GM12873 (cell line): Measurements from ENCODE around the gene AGAP2.

ENCODE experiments used
- CTCF ChIP-seq: IDR thresholded peaks from 2 replicates; pipeline ENCODE4 v1.5.1; 2012; ENCODE audit warnings: low read depth, mild to moderate bottlenecking, moderate library complexity, low read length, control low read depth; ENCODE audit not compliant: insufficient read depth; ENCODE audit errors: missing control alignments

Gene AGAP2

GRCh38 chr12:57687862-57688261 is 50.7 kb downstream of the AGAP2 start:
- TF ChIP-seq CTCF = no peak

DNA sequence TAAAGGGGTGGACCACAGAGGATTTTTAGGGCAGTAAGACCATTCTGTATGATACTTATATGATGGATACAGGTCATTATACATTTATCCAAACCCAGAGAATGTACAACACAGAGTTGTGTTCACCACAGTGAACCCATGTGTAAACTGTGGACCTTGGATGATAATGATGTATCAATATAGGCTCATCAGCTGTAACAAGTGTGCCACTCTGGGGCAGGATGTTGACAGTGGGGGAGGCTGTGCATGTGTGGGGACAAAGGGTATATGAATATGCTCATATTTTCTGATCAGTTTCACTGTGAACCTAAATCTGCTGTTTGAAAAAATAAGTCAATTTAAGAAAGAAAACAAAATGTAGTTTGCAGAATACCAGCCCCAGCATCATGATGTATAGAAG is 58.8 kb downstream of the AGAP2 start:
- no peak for TF ChIP-seq CTCF

DNA sequence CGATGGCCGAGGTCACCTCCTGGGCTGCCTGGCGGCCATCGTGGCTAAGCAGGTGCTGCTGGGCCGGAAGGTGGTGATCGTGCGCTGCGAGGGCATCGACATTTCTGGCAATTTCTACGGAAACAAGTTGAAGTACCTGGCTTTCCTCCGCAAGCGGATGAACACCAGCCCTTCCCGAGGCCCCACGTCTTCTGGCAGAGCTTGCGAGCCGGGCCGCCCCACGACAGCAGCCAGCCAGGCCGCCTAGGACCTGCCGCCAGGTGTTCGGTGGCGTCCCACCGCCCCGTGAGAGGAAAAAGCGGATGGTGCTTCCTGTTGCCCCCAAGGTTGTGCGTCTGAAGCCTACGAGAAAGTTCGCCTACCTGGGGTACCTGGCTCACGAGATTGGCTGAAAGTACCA is 63.9 kb downstream of the AGAP2 start:
- TF ChIP-seq CTCF = no peak
